ENCODE data around the gene CD9.

The CD9 gene

GRCh38 chr12:6275928-6276887, 76.0 kb downstream of the CD9 start:
- no peak for DNase-seq (ENCODE audit: low spot score)

GRCh38 chr12:6276956-6277620, 76.9 kb downstream of the CD9 start:
- peak; percentile 35 for DNase-seq (ENCODE audit: low spot score)

GRCh38 chr12:6277982-6278438, 77.8 kb downstream of the CD9 start:
- no peak for DNase-seq (ENCODE audit: low spot score)

- DNase-seq (ENCODE audit: low spot score): peak; percentile 98
These were observed 78.4 kb downstream of the CD9 start for GRCh38 chr12:6278439-6279255.

DNA sequence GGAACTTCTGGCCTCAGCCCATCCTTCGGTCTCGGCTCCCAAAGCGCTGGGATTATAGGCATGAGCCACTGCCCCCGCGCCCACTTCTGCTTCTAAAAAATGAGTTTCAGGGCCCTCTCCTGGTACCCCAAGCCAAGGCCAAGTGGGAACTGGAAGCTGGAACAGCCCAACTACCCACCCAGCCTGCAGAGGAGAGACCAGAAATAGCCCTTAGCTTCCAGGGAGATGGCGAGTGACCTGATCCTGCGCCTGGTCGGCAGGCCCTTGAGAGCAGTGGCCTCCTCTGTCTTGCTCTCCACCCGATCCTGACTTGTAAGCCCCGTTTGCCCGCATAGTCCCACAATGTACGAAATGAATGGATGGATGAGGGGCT, 79.0 kb downstream of the CD9 start:
- DNase-seq (ENCODE audit: low spot score): peak; percentile 18

DNA sequence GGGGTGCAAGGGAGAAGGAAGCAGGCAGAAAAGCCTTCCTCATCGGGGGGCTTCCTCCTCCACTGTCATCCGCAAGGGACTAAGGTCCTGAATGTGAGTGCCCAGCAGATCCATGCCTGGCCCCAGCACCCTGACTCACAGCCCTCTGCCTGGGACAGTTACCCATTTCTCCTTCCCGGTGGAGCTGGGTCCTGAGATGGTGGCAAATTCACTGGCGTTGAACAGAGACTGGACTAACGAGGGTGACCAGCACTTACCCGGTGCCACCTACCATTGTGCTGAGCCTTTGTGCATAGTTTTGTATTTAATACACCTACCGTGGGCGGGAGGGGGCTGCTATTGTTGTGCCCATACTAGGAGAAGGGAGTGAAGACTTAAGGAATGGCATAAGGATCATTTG, 79.4 kb downstream of the CD9 start:
- DNase-seq (ENCODE audit: low spot score): no peak

- DNase-seq (ENCODE audit: low spot score): peak; percentile 35
These were observed 79.9 kb downstream of the CD9 start for GRCh38 chr12:6280053-6280469.

- DNase-seq (ENCODE audit: low spot score): no peak
These were observed 80.5 kb downstream of the CD9 start for GRCh38 chr12:6280672-6281071.

GRCh38 chr12:6281081-6281809, 81.0 kb downstream of the CD9 start:
- DNase-seq (ENCODE audit: low spot score): no peak

DNA sequence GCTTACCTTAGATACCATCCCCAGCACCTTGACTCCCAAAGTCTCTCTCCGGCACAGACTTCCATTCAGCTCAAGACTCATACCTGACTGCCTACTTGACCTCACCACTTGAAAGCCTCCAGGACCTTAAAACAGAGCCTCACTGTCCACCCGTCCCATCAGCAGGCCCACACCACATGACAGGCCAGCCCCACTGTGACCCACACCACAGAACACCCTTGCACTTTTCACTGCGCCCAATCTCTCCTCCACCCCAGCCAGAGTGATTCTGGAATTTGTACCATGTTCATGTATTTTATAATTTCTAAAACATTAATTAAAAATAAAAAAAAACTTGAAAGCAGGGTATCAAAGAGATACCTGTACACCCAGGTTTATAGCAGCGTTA, 82.2 kb downstream of the CD9 start:
- no peak for DNase-seq (ENCODE audit: low spot score)

- DNase-seq (ENCODE audit: low spot score): no peak
These were observed 84.1 kb downstream of the CD9 start for GRCh38 chr12:6284273-6284672.

- peak; percentile 91 for DNase-seq (ENCODE audit: low spot score)
These were observed 84.9 kb downstream of the CD9 start for GRCh38 chr12:6285063-6285477.

- DNase-seq (ENCODE audit: low spot score): no peak
These were observed 85.5 kb downstream of the CD9 start for GRCh38 chr12:6285532-6286306.
